Fibroblast of skin of right quadriceps (primary cell): Measurements from ENCODE around the gene TYK2.

Experiments
- DNase-seq: peaks from one replicate; pipeline ENCODE4 v3.0.0-alpha.2; 2013

The TYK2 gene

GRCh38 chr19:10305139-10305806 lies 75.1 kb downstream of the TYK2 start:
- peak; percentile 82 for DNase-seq
